ENCODE results near the gene NLGN1.

The NLGN1 gene

GRCh38 chr3:174102274-174102673 lies 704.7 kb downstream of the NLGN1 start:
- Histone ChIP-seq H3K9me3 (ENCODE audit: low read length) (no peaks in the 10 kb centered on the region), H4K20me1 (ENCODE audit: insufficient read depth, low read length) (no peaks in the 10 kb centered on the region), H3F3A (ENCODE audit: insufficient read depth, low read length) (no peaks in the 10 kb centered on the region), H3K27me3 (ENCODE audit: insufficient read depth, low read length) (no peaks in the 10 kb centered on the region), H3K79me2 (ENCODE audit: insufficient read depth, low read length) (no peaks in the 10 kb centered on the region), H3K4me2 (ENCODE audit: low read length) (no peak overlapping the region), H3K9me2 (ENCODE audit: low read depth, low read length) (no peaks in the 10 kb centered on the region), H3K36me3 (ENCODE audit: insufficient read depth, low read length) (no peaks in the 10 kb centered on the region), H3K4me3 (ENCODE audit: low read depth, low read length, poor library complexity, severe bottlenecking) (no peak overlapping the region), H2AFZ (ENCODE audit: low read length) (no peak overlapping the region), H3K9ac (ENCODE audit: low read length) (no peak overlapping the region), H3K4me1 (ENCODE audit: insufficient read depth, low read length, severe bottlenecking) (no peaks in the 10 kb centered on the region), H3K27ac (ENCODE audit: low read depth, low read length, poor library complexity, severe bottlenecking) (no peak overlapping the region)
- TF ChIP-seq CTCF (IDR thresholded peaks at IDR 0.05; ENCODE audit: low read length) (no peak), EZH2 (IDR thresholded peaks at IDR 0.05; ENCODE audit: borderline replicate concordance, low read length) (no peak)

GRCh38 chr3:174102866-174103265 lies 705.3 kb downstream of the NLGN1 start:
- no peaks in the 10 kb centered on the region for H3F3A ChIP-seq (ENCODE audit: insufficient read depth, low read length)
- no peak overlapping the region for H3K27ac ChIP-seq (ENCODE audit: low read depth, low read length, poor library complexity, severe bottlenecking)
- H3K4me2 ChIP-seq (ENCODE audit: low read length) = no peak overlapping the region

GRCh38 chr3:174110761-174111160 lies 713.2 kb downstream of the NLGN1 start:
- H2AFZ ChIP-seq (ENCODE audit: low read length) = no peak overlapping the region
- H3K4me1 ChIP-seq (ENCODE audit: insufficient read depth, low read length, severe bottlenecking) = no peaks in the 10 kb centered on the region
- no peaks in the 10 kb centered on the region for H3K9me3 ChIP-seq (ENCODE audit: low read length)
- H3K9me2 ChIP-seq (ENCODE audit: low read depth, low read length) = no peaks in the 10 kb centered on the region
- H3K9ac ChIP-seq (ENCODE audit: low read length) = no peak overlapping the region
- TF ChIP-seq EZH2 (IDR thresholded peaks at IDR 0.05; ENCODE audit: borderline replicate concordance, low read length) = no peak
- no peak for TF ChIP-seq CTCF (IDR thresholded peaks at IDR 0.05; ENCODE audit: low read length)
- H3K79me2 ChIP-seq (ENCODE audit: insufficient read depth, low read length) = no peaks in the 10 kb centered on the region
- no peak overlapping the region for H3K4me3 ChIP-seq (ENCODE audit: low read depth, low read length, poor library complexity, severe bottlenecking)
- H3K27ac ChIP-seq (ENCODE audit: low read depth, low read length, poor library complexity, severe bottlenecking) = no peak overlapping the region
- H3K36me3 ChIP-seq (ENCODE audit: insufficient read depth, low read length) = no peaks in the 10 kb centered on the region
- no peak overlapping the region for H3K4me2 ChIP-seq (ENCODE audit: low read length)
- H3K27me3 ChIP-seq (ENCODE audit: insufficient read depth, low read length) = no peaks in the 10 kb centered on the region
- H3F3A ChIP-seq (ENCODE audit: insufficient read depth, low read length) = no peaks in the 10 kb centered on the region
- no peaks in the 10 kb centered on the region for H4K20me1 ChIP-seq (ENCODE audit: insufficient read depth, low read length)

More at GRCh38 chr3:174102866-174103265, 705.3 kb downstream of the NLGN1 start:
- TF ChIP-seq EZH2 (IDR thresholded peaks at IDR 0.05; ENCODE audit: borderline replicate concordance, low read length) (no peak), CTCF (IDR thresholded peaks at IDR 0.05; ENCODE audit: low read length) (no peak)
- Histone ChIP-seq H3K9me2 (ENCODE audit: low read depth, low read length) (no peaks in the 10 kb centered on the region), H3K9ac (ENCODE audit: low read length) (no peak overlapping the region), H3K4me1 (ENCODE audit: insufficient read depth, low read length, severe bottlenecking) (no peaks in the 10 kb centered on the region), H4K20me1 (ENCODE audit: insufficient read depth, low read length) (no peaks in the 10 kb centered on the region), H3K79me2 (ENCODE audit: insufficient read depth, low read length) (no peaks in the 10 kb centered on the region), H3K9me3 (ENCODE audit: low read length) (no peaks in the 10 kb centered on the region), H2AFZ (ENCODE audit: low read length) (no peak overlapping the region), H3K27me3 (ENCODE audit: insufficient read depth, low read length) (no peaks in the 10 kb centered on the region), H3K4me3 (ENCODE audit: low read depth, low read length, poor library complexity, severe bottlenecking) (no peak overlapping the region), H3K36me3 (ENCODE audit: insufficient read depth, low read length) (no peaks in the 10 kb centered on the region)

Measured in OCI-LY1 (cell line).